Measurements from ENCODE around the gene PEAK1. TPM values are rescaled to one million over a fixed set of nuclear protein-coding genes. Genes with fewer than 3 reads are reported as not detected.

PEAK1 gene
- total RNA-seq, 2 donors from 2014 or later: 25.4 to 38.4 TPM

DNA sequence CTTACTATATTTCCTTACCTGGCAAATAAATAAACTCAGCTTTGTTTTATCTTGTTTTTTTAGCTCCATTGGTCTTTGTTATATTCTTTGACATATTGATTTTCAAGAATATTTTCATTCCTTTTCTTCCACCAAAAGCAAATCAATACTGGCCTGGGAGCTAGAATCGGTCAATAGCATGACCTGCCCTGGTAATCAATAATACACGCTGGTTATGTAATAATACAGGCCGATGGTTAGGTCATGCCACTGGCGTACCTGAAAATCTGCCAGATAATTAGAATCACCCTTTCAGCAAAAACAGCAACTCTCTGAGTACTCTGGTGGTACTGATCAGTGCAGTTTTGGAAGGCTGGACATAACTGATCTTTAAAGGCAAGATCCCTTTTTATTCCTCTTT is 39.9 kb downstream of the PEAK1 start:
- DNase-seq: no peak
- no peak overlapping the region for H3K4me3 ChIP-seq (ENCODE audit: low read length)
- no peaks in the 10 kb centered on the region for H3K36me3 ChIP-seq (ENCODE audit: control insufficient read depth, insufficient read depth, low read length)
- no peak overlapping the region for H3K4me3 Mint-ChIP-seq
- no peaks in the 10 kb centered on the region for H3K9me3 ChIP-seq (ENCODE audit: control insufficient read depth, low read length)
- 93 to 96% methylated on average over 4 of the region's 4 CpGs for WGBS, 2 experiments (ENCODE audit: insufficient coverage in 1 of 2, insufficient read length in 1 of 2)
- H3K4me1 ChIP-seq (ENCODE audit: control insufficient read depth, insufficient read depth, low read length): no peaks in the 10 kb centered on the region
- TF ChIP-seq, protein P1, sequence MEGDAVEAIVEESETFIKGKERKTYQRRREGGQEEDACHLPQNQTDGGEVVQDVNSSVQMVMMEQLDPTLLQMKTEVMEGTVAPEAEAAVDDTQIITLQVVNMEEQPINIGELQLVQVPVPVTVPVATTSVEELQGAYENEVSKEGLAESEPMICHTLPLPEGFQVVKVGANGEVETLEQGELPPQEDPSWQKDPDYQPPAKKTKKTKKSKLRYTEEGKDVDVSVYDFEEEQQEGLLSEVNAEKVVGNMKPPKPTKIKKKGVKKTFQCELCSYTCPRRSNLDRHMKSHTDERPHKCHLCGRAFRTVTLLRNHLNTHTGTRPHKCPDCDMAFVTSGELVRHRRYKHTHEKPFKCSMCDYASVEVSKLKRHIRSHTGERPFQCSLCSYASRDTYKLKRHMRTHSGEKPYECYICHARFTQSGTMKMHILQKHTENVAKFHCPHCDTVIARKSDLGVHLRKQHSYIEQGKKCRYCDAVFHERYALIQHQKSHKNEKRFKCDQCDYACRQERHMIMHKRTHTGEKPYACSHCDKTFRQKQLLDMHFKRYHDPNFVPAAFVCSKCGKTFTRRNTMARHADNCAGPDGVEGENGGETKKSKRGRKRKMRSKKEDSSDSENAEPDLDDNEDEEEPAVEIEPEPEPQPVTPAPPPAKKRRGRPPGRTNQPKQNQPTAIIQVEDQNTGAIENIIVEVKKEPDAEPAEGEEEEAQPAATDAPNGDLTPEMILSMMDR (conservative IDR thresholded peaks at IDR 0.05): no peak
- no peak overlapping the region for H3K27ac ChIP-seq (ENCODE audit: low read depth, low read length)
- no peaks in the 10 kb centered on the region for H3K27me3 Mint-ChIP-seq (ENCODE audit: insufficient read depth)
- no peaks in the 10 kb centered on the region for H3K36me3 Mint-ChIP-seq (ENCODE audit: low read depth)
- H3K27ac Mint-ChIP-seq: no peak overlapping the region
- no peak overlapping the region for H3K9ac ChIP-seq (ENCODE audit: extremely low read depth, low read length, poor library complexity, severe bottlenecking)
- no peaks in the 10 kb centered on the region for H3K4me1 Mint-ChIP-seq
- H3K9me3 Mint-ChIP-seq: no peaks in the 10 kb centered on the region
- no peaks in the 10 kb centered on the region for H3K27me3 ChIP-seq (ENCODE audit: control insufficient read depth, insufficient read depth, low read length, poor library complexity, severe bottlenecking)

DNA sequence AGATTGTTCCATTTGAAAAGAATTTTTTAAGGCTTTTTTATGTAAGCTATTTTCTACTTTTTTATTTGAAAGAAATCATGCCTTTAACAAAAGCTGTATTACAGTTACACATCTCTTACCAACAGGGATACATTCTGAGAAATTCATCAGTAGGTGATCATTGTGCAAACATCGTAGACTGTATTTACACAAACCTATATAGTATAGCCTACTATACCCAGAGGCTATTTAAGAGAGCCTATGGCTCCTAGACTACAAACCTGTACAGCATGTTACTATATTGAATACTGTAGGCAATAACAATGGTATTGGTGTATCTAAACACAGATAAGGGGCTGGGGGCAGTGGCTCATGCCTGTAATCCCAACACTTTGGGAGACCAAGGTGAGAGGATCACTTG is 43.1 kb downstream of the PEAK1 start:
- Histone ChIP-seq H3K27me3 (ENCODE audit: control insufficient read depth, insufficient read depth, low read length, poor library complexity, severe bottlenecking) (no peaks in the 10 kb centered on the region), H3K9me3 (ENCODE audit: control insufficient read depth, low read length) (no peaks in the 10 kb centered on the region), H3K36me3 (ENCODE audit: control insufficient read depth, insufficient read depth, low read length) (no peaks in the 10 kb centered on the region), H3K27ac (ENCODE audit: low read depth, low read length) (no peak overlapping the region), H3K4me3 (ENCODE audit: low read length) (no peak overlapping the region), H3K9ac (ENCODE audit: extremely low read depth, low read length, poor library complexity, severe bottlenecking) (no peak overlapping the region), H3K4me1 (ENCODE audit: control insufficient read depth, insufficient read depth, low read length) (no peaks in the 10 kb centered on the region)
- no peaks in the 10 kb centered on the region for H3K27me3 Mint-ChIP-seq (ENCODE audit: insufficient read depth)
- TF ChIP-seq, protein P1 (conservative IDR thresholded peaks at IDR 0.05): no peak
- DNase-seq: no peak
- H3K27ac Mint-ChIP-seq: no peak overlapping the region
- H3K9me3 Mint-ChIP-seq: peaks cover 3% of the 10 kb centered on the region
- 96% methylated on average over 1 of the region's 1 CpG; no CpG with 5 or more reads in 1 of the 2 experiments for WGBS, 2 experiments (ENCODE audit: insufficient coverage in 1 of 2, insufficient read length in 1 of 2)
- peaks cover 4% of the 10 kb centered on the region for H3K4me1 Mint-ChIP-seq
- H3K4me3 Mint-ChIP-seq: no peak overlapping the region
- H3K36me3 Mint-ChIP-seq (ENCODE audit: low read depth): no peaks in the 10 kb centered on the region

DNA sequence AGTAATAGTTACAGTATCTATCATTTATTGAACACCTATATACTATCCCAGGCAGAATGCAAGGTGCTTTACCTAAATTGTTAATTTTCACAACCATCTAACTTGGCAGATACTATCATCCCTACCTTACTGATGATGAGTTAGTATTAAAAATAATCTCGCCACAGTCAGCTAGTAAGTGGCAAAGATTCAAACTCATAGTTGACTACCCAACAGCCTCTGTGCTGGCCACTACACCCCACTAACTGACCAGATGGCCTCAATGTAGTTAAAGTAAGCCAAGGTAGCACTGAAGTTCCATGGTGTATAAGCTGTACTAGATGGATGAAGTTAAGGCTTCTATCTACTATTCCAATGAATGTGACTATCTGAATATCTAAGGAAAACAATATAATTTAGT is 44.8 kb downstream of the PEAK1 start:
- Histone ChIP-seq H3K9ac (ENCODE audit: extremely low read depth, low read length, poor library complexity, severe bottlenecking) (no peak overlapping the region), H3K9me3 (ENCODE audit: control insufficient read depth, low read length) (no peaks in the 10 kb centered on the region), H3K27me3 (ENCODE audit: control insufficient read depth, insufficient read depth, low read length, poor library complexity, severe bottlenecking) (no peaks in the 10 kb centered on the region), H3K4me1 (ENCODE audit: control insufficient read depth, insufficient read depth, low read length) (no peaks in the 10 kb centered on the region), H3K36me3 (ENCODE audit: control insufficient read depth, insufficient read depth, low read length) (no peaks in the 10 kb centered on the region), H3K27ac (ENCODE audit: low read depth, low read length) (no peak overlapping the region), H3K4me3 (ENCODE audit: low read length) (no peak overlapping the region)
- 100% methylated on average over 1 of the region's 1 CpG; no CpG with 5 or more reads in 1 of the 2 experiments for WGBS, 2 experiments (ENCODE audit: insufficient coverage in 1 of 2, insufficient read length in 1 of 2)
- Mint-ChIP-seq H3K4me3 (no peak overlapping the region), H3K36me3 (ENCODE audit: low read depth) (no peaks in the 10 kb centered on the region), H3K4me1 (peaks cover 4% of the 10 kb centered on the region), H3K27ac (no peak overlapping the region), H3K9me3 (peaks cover 3% of the 10 kb centered on the region), H3K27me3 (ENCODE audit: insufficient read depth) (no peaks in the 10 kb centered on the region)
- DNase-seq: no peak
- TF ChIP-seq, protein P1 (conservative IDR thresholded peaks at IDR 0.05): no peak

Measured in endodermal cell (in vitro differentiated cells).